HG03442 (cell line): ENCODE results near the gene ROBO1.

Experiments
- ATAC-seq: cut with Tn5 transposase; IDR thresholded peaks from one replicate; pipeline ENCODE4 v1.9.1; 2021; ENCODE audit warnings: mild to moderate bottlenecking, moderate library complexity; ENCODE audit not compliant: unreplicated experiment

ROBO1 gene

DNA sequence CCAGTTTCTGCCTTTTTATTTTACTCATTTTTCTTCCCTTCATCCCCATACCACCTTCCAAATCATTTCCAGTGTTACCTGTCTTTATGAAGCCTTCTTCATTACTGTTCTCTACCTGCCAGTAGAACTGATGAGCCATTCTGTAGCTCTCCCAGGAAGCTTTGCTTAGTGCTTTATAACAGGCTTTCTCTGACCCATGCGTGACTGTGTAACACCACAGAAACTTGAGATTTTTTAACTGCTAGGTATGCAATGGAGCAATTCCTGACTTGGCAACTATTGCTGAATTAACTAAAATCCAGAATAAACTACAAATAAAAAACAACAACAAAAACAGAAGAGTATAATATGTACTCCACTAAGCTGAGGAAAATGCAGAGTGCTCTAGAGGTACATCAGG lies 289.2 kb downstream of the ROBO1 start:
- no peak for ATAC-seq

- ATAC-seq: no peak
These were observed 290.6 kb downstream of the ROBO1 start for GRCh38 chr3:79477242-79477641.

- ATAC-seq: no peak
These were observed 293.8 kb downstream of the ROBO1 start for GRCh38 chr3:79473993-79474392.

GRCh38 chr3:79467721-79468120 lies 300.1 kb downstream of the ROBO1 start:
- ATAC-seq: no peak

DNA sequence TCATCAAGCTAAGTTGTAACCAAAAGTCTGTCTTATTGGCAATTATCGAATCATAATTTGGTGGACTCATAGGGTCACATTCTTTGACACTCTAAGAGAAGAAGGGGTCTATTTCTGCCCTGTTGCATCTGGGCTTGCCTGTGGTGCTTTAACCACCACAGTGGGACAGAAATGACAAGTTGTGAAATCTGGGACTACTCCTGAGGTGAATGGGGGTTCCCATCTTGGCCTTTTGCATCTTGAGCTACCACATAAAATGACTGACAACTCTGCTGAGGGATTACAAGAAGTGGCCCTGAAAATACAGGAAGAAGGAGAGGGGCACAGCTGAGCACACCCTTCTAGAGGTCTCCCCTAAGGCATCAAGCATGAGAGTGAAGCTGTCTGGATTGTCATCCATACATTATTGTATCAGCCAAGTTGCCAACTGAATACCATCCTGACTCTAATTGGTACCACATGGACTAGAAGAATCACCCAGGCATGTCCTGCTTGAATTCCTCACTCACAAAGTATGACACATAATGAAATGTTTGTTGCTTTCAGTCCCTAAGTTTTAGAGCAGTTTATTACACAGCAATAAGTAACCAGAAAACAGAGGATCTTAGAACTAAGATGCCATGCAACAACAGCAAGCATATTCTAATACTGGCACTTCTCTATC lies 306.5 kb downstream of the ROBO1 start:
- ATAC-seq: no peak

DNA sequence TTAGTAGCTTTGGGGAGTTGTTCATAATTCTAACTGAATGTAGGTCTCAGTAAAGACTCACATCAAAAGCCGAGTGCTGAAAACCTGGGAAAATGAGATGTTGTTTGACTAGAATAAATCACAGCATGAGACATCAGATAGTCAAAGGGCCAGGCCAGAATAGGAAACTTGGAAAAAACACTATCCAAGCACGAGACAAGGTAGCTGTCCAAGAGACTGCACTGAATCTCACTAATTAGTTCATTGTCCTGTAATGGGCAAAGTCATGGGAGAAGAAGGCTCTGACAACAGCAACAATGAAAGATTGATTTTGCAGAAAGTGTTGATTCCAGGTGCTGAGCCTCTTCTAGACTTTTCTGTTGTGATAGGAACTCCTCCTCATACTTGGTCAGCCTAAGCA lies 314.2 kb downstream of the ROBO1 start:
- no peak for ATAC-seq

GRCh38 chr3:79436387-79436786 lies 331.4 kb downstream of the ROBO1 start:
- ATAC-seq: no peak

DNA sequence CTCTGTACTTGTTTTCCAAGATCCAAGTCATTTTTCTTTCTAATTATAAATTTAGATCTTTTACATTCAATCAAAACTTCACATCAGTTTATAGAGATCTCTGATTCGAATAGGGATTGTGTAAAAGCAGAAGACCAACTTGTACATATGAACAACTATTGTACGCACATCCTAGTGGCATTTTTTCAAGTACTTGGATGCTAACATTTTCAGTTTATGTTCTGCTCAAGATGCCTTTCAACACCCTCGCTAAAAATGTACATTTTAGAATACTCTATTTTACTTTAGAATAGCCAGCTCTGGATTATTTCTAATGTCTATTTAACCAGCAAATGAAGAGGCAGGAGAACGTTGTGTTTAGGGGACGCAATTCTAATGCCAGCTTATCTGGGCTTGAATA lies 340.7 kb downstream of the ROBO1 start:
- ATAC-seq: no peak

- ATAC-seq: no peak
These were observed 343.0 kb downstream of the ROBO1 start for GRCh38 chr3:79424811-79425210.

GRCh38 chr3:79423417-79423816 lies 344.4 kb downstream of the ROBO1 start:
- no peak for ATAC-seq

- ATAC-seq: no peak
These were observed 346.5 kb downstream of the ROBO1 start for GRCh38 chr3:79421273-79421672.

GRCh38 chr3:79418855-79419621 lies 348.8 kb downstream of the ROBO1 start:
- no peak for ATAC-seq

DNA sequence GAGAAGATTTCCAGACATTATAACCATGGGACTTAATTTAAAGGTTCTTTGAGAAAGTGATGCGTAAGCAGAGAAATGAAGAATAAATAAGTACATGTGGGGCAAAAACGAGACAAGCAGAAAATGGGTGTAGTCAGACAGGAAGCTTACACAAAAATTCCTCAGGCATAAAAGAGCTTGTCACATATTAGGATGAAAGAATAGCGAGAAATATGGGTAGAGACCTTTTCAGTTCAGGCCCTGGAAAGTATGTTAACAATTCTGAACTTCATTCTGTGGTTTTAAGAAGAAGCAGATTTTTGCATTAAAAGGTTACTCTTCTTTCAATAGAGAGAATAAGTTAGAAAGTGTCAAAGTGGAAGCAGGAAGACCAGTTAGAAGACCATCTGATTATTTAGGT lies 352.4 kb downstream of the ROBO1 start:
- no peak for ATAC-seq

GRCh38 chr3:79414806-79415205 lies 353.0 kb downstream of the ROBO1 start:
- no peak for ATAC-seq

DNA sequence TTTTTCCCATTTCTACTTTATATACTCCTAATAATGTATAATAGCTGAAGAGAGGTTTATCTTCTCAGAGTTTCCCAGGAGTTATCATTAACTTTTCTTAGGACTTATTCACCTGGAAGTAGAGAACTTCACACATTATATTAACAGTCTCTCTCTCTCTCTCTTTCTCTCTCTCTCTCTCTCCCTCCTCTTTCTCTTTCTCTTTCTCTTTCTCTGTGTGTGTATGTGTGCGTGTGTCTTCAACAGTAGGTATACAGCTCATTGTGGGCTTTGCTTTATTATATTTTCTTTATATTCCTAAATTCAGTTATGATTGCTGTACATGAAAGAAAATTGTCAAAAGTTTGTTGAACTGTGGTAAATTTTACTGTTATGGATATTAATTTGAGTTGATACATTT lies 353.8 kb downstream of the ROBO1 start:
- no peak for ATAC-seq

- no peak for ATAC-seq
These were observed 355.3 kb downstream of the ROBO1 start for GRCh38 chr3:79412537-79412936.

- no peak for ATAC-seq
These were observed 357.2 kb downstream of the ROBO1 start for GRCh38 chr3:79410617-79411016.

DNA sequence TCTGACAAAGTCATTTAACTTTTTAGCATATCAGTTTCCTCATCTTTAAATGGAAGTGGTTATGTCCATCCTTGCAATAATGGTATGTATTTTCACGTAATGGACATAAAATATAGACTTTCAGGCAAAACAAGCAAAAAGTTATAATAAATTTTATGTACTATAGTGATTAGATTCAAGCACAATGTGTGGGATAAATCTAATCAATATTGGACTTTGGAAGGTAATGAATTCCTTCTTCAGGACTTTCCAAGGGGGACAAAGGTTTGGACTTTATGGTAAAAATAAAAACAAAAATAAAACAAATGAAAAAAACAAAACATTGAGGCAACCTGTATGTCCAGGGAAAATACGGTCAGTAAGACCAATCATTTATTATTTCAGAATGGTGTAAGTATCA lies 357.7 kb downstream of the ROBO1 start:
- no peak for ATAC-seq

DNA sequence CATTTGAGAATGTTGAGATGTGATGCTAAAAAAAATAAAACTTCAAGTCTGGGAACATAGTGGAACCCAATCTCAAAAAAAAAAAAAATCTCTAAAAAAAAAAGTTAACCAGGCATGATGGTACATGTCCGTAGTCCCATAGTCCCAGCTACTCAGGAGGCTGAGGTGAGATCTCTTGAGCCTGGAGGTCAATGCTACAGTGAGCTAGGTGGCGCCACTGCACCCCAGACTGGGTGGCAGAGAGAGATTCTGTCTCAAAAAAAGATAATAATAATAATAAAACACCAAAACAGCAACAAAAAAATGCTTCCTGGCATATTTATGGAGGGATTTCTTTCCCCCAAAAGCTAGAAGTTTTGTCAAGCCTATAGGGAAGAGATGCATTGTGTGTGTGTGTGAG lies 361.6 kb downstream of the ROBO1 start:
- ATAC-seq: no peak

DNA sequence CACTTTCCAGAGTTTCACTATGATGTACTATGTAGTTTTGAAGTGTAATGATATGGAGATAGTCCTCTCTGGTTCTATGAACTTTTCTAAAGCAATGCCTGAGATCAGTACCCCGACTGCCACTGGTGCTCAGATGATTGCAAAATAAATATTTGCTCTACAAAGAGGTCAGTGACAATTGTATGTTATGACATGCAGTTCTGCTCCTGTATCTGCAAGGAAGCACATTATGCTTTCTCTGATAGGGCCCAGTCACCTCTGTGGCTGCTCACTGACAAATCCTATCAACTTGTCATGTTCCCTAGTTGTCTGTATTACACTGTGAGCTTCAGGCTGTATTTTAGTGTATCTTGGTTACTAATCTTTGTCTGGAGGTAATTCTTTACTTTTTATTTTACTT lies 362.6 kb downstream of the ROBO1 start:
- ATAC-seq: no peak

- ATAC-seq: no peak
These were observed 371.2 kb downstream of the ROBO1 start for GRCh38 chr3:79396595-79396994.

DNA sequence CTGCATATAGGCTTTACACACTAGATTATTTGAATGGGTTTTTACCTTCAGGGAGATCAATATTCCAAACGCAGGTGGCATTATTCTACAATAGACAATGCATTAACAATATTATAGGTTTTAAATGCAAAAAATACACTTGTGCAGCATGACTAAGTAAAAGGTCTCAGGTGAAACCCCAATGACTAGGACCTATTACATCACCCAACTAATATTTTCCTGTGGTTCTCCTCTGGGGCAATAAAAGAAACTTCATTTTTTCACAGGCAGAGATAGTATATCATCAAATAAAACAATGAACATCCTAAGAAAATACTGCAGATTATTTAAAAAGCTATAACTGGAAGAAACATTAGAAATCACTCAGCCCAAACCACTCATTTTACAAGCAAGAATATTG lies 375.3 kb downstream of the ROBO1 start:
- no peak for ATAC-seq

DNA sequence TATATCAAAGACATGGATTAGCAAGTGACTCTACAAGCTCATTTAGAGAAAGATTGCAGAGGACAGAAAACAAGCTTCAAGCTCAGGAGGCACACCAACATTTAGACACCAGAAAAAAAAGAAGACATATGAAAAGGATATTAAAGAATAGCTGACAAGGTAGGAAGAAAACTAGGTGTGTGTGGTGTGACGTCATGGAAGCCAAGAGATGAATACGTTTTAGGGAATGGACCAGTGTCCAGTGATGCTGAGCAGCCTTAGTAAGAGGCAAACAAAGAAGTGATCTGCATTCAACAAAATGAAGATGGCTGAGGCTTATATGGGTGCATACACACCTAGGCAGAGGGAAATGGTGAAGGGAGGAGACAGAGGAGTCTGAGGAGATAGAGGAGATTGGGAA lies 377.4 kb downstream of the ROBO1 start:
- no peak for ATAC-seq
